Measurements from ENCODE around the gene SLC30A9.

The SLC30A9 gene

GRCh38 chr4:42136371-42136770 is 146.0 kb downstream of the SLC30A9 start:
- DNase-seq (ENCODE audit: low read depth, low spot score) = no peak
